Measurements from ENCODE around the gene CREG2.

CREG2 gene

GRCh38 chr2:101300836-101301235, 86.5 kb downstream of the CREG2 start:
- DNase-seq: no peak
- in situ Hi-C loops (cut with HindIII; ENCODE audit: low pct_ligation_motif_present, low pct_unique_long_range_greater_than_20kb, low sequenced_read_pairs): no loop called here

- no peak for DNase-seq
- in situ Hi-C loops (cut with HindIII; ENCODE audit: low pct_ligation_motif_present, low pct_unique_long_range_greater_than_20kb, low sequenced_read_pairs): no loop called here
Observed at GRCh38 chr2:101300164-101300563, 87.1 kb downstream of the CREG2 start.

- no peak for DNase-seq
- in situ Hi-C loops (cut with HindIII; ENCODE audit: low pct_ligation_motif_present, low pct_unique_long_range_greater_than_20kb, low sequenced_read_pairs): no loop called here
Observed at GRCh38 chr2:101299604-101300003, 87.7 kb downstream of the CREG2 start.

GRCh38 chr2:101297383-101297782, 89.9 kb downstream of the CREG2 start:
- in situ Hi-C loops (cut with HindIII; ENCODE audit: low pct_ligation_motif_present, low pct_unique_long_range_greater_than_20kb, low sequenced_read_pairs): no loop called here

GRCh38 chr2:101296371-101296770, 90.9 kb downstream of the CREG2 start:
- in situ Hi-C loops (cut with HindIII; ENCODE audit: low pct_ligation_motif_present, low pct_unique_long_range_greater_than_20kb, low sequenced_read_pairs): no loop called here
- DNase-seq: no peak

More at GRCh38 chr2:101297383-101297782, 89.9 kb downstream of the CREG2 start:
- DNase-seq: no peak

- in situ Hi-C loops (cut with HindIII; ENCODE audit: low pct_ligation_motif_present, low pct_unique_long_range_greater_than_20kb, low sequenced_read_pairs): no loop called here
- no peak for DNase-seq
Observed at GRCh38 chr2:101295895-101296294, 91.4 kb downstream of the CREG2 start.

All from ACHN (cell line).